GM20000 (cell line): ENCODE measurements around the gene EDRF1.

Experiments used
- DNase-seq: peaks from one replicate; pipeline ENCODE4 v3.0.0; 2012; ENCODE audit warnings: low spot score
- TF ChIP-seq, protein P1 (sequence below): IDR thresholded peaks from 2 replicates; pipeline ENCODE4 v1.5.1; 2012; ENCODE audit warnings: mild to moderate bottlenecking, control low read depth; ENCODE audit errors: extremely low read depth, missing control alignments

The EDRF1 gene, protein sequence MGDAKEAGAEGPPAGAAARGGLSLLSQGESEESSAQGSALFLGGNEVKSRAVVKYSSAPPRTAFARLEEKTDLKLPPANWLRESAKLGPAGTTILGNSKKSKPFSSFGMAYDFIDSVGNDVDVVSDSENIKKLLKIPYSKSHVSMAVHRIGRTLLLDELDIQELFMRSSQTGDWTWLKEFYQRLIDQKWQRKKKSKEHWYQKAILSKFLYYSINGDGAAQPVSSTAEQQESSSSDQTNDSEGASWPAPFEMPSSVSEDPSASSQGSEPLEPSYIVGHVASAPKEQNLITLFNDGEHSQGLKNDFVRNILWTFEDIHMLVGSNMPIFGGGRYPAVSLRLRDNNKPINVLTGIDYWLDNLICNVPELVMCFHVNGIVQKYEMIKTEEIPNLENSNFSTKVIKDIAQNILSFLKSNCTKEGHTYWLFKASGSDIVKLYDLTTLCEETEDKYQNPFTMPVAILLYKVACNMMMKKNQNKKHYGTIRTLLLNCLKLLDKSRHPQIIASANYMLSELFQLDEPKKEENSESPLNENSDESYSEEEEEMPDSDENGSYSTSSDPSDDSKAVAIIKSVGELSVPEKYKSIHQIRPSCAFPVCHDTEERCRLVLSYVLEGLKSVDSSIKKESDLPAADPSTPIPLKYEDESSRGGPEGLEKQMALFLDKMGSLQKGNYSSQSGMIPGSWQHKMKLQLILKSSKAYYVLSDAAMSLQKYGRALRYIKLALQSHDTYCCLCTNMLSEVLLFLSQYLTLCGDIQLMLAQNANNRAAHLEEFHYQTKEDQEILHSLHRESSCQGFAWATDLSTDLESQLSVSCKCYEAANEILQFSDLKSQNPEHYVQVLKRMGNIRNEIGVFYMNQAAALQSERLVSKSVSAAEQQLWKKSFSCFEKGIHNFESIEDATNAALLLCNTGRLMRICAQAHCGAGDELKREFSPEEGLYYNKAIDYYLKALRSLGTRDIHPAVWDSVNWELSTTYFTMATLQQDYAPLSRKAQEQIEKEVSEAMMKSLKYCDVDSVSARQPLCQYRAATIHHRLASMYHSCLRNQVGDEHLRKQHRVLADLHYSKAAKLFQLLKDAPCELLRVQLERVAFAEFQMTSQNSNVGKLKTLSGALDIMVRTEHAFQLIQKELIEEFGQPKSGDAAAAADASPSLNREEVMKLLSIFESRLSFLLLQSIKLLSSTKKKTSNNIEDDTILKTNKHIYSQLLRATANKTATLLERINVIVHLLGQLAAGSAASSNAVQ

DNA sequence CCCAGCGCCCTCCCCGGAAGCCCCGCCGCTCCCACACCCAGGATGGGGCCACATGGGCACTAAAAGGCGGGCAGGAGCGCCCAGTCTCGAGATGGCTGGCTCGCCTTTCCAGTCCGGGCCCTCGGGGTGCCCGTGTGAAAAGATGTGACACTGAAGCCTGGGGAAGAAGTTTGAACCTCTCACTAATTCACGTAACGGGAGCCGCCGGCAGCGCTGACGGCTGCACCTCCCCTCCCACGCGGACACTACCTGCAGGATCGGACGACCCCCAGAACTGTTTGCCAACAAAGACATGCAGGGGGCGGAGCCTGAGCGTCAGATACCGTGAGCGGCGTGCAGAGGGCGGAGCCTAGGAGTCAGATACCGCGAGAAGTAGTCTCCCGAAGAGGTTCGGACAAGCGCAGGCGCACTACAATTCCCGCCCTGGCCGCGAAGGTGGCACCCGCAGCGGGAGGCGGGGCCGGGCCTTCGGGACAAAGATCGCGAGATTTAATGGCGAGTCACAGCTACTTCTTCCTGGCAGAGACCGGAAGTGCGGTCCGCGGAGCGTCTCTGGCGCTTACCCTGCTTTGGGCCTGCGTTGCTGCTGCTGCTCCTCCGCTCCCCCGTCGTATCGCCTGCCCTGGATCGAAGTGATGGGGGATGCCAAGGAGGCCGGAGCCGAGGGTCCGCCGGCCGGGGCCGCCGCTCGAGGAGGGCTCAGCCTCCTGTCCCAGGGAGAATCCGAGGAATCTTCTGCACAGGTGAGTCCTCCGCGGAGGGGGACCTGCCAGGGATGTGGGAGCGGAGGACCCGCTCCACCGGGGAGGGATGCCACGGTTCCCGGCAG, at the start of gene EDRF1:
TSS of gene EDRF1 (plus strand) at position 537 of the 829 bp plus-strand sequence. CDS start at position 636, 99 bp downstream.
- TF ChIP-seq, protein P1, sequence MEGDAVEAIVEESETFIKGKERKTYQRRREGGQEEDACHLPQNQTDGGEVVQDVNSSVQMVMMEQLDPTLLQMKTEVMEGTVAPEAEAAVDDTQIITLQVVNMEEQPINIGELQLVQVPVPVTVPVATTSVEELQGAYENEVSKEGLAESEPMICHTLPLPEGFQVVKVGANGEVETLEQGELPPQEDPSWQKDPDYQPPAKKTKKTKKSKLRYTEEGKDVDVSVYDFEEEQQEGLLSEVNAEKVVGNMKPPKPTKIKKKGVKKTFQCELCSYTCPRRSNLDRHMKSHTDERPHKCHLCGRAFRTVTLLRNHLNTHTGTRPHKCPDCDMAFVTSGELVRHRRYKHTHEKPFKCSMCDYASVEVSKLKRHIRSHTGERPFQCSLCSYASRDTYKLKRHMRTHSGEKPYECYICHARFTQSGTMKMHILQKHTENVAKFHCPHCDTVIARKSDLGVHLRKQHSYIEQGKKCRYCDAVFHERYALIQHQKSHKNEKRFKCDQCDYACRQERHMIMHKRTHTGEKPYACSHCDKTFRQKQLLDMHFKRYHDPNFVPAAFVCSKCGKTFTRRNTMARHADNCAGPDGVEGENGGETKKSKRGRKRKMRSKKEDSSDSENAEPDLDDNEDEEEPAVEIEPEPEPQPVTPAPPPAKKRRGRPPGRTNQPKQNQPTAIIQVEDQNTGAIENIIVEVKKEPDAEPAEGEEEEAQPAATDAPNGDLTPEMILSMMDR, result no peak
- DNase-seq, result peak; percentile 95

DNA sequence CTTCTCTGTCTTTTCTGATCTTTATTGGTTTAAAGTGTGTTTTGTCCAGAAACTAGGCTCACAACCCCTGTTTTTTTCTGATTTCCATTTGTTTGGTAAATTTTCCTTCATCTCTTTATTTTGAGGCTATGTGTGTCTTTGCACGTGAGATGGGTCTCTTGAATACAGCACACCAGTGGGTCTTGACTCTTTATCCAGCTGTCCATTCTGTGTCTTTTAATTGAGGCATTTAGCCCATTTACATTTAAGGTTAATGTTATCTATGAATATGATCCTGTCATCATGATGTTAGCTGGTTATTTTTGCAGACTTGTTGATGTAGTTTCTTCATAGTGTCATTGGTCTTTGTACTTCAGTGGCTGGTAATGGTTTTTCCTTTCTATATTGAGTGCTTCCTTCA, 46.6 kb upstream of the EDRF1 start:
- TF ChIP-seq, protein P1, result no peak
- no peak for DNase-seq

GRCh38 chr10:125679436-125679835, 40.1 kb upstream of the EDRF1 start:
- DNase-seq, result no peak
- TF ChIP-seq, protein P1, result no peak

GRCh38 chr10:125683063-125683462, 36.4 kb upstream of the EDRF1 start, which contains the start of gene TEX36:
TSS of gene TEX36 (minus strand) at chr10:125683163. CDS start at chr10:125682989, 174 bp downstream.
- TF ChIP-seq, protein P1, result no peak

GRCh38 chr10:125683821-125684220, 35.7 kb upstream of the EDRF1 start:
- TF ChIP-seq, protein P1, result no peak
- no peak for DNase-seq

More at GRCh38 chr10:125683063-125683462, 36.4 kb upstream of the EDRF1 start, which contains the start of gene TEX36:
- no peak for DNase-seq

DNA sequence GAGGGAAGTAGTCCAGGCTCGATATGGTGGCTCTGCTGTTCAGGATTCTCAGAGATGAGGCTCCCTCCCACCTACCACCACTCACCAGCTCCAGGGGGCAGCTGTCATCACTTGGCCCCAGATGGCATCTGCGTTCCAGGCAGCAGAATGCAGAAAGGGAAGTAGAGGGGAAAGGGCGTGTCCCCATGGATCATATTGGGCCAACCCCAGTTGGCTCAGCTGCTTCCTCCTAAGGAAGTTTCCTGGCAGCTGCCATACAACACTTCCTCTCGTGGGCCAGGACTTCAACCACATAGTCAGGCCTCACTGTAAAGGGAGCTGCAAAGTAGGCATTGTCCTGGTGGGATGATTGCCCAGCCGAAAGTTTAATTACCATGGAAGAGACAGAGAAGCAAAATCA, 34.9 kb upstream of the EDRF1 start:
- no peak for DNase-seq
- TF ChIP-seq, protein P1, result no peak
